Measurements from ENCODE around the gene SYTL1. TPM values are rescaled to one million over a fixed set of nuclear protein-coding genes. Genes with fewer than 3 reads are reported as not detected.

The SYTL1 gene
- polyA plus RNA-seq, 1 donor from 2014 or later, result not detected

DNA sequence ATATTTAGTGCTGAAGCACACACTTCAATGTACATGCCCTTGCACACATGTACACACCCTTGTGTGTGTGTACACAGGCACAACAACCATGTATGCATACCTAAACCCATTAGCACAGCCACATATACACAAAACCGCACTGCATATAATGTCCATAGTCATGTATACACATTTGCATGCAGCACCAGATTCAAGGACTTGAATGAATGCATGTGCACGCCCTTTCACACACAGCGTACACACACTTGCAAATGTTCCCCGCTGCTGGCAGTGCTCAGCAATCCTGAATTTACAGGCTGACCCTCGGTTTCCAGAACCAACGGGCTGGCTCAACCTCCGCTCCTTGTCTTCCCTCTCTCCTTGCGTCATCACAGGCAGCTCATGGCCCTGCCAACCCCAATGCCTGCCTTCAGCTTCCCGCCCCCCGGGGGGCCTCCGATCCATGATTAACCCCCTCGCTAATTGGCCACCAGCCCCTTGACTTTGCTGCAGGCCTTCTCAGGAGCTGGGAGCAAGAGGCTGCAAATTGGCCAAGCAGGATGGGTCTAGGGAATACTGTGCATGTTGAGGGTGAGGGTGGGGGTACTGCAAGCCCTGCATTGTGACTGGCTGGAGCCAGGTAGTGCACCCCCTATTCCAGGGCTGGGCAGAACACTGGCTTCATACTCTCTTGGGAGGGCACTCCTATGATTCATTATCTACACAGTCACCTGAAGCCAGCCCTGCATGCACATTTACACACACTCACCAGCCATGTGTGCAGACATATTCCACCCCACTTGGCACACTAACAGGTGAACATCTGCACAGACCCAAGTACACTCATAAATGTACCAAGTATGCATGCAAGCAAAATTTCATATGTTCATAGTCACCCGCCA lies 58.5 kb downstream of the SYTL1 start:
- H2AFZ ChIP-seq (ENCODE audit: low read depth, low read length), result no peak overlapping the region
- no peaks in the 10 kb centered on the region for H3K36me3 ChIP-seq (ENCODE audit: insufficient read depth, low read length)
- no peaks in the 10 kb centered on the region for H3K79me2 ChIP-seq (replicated peaks; ENCODE audit: insufficient read depth, low read length)
- H3F3A ChIP-seq (ENCODE audit: insufficient read depth, low read length, poor library complexity, severe bottlenecking), result no peaks in the 10 kb centered on the region
- H3K4me2 ChIP-seq (ENCODE audit: low read length), result no peak overlapping the region
- no peaks in the 10 kb centered on the region for H3K9me3 ChIP-seq (ENCODE audit: low read length)
- H3K27me3 ChIP-seq (ENCODE audit: insufficient read depth, low read depth, low read length), result no peaks in the 10 kb centered on the region
- no peaks in the 10 kb centered on the region for H4K20me1 ChIP-seq (ENCODE audit: insufficient read depth)
- no peak overlapping the region for H3K4me3 ChIP-seq (ENCODE audit: low read length)
- TF ChIP-seq EP300 (conservative IDR thresholded peaks at IDR 0.05; ENCODE audit: poor library complexity, severe bottlenecking), result no peak
- TF ChIP-seq, protein P1, sequence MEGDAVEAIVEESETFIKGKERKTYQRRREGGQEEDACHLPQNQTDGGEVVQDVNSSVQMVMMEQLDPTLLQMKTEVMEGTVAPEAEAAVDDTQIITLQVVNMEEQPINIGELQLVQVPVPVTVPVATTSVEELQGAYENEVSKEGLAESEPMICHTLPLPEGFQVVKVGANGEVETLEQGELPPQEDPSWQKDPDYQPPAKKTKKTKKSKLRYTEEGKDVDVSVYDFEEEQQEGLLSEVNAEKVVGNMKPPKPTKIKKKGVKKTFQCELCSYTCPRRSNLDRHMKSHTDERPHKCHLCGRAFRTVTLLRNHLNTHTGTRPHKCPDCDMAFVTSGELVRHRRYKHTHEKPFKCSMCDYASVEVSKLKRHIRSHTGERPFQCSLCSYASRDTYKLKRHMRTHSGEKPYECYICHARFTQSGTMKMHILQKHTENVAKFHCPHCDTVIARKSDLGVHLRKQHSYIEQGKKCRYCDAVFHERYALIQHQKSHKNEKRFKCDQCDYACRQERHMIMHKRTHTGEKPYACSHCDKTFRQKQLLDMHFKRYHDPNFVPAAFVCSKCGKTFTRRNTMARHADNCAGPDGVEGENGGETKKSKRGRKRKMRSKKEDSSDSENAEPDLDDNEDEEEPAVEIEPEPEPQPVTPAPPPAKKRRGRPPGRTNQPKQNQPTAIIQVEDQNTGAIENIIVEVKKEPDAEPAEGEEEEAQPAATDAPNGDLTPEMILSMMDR (IDR thresholded peaks at IDR 0.05; ENCODE audit: poor library complexity, severe bottlenecking), result no peak
- no peak for TF ChIP-seq MXI1 (conservative IDR thresholded peaks at IDR 0.05; ENCODE audit: poor library complexity, severe bottlenecking)
- TF ChIP-seq POLR2AphosphoS5 (IDR thresholded peaks at IDR 0.05), result no peak
- no peak for TF ChIP-seq TAF1 (IDR thresholded peaks at IDR 0.05; ENCODE audit: low read depth)
- no peaks in the 10 kb centered on the region for H3K9me2 ChIP-seq (ENCODE audit: insufficient read depth, low read length)
- H3K9ac ChIP-seq (ENCODE audit: low read length), result peak overlapping the region; percentile 40
- H3K27ac ChIP-seq (ENCODE audit: low read length), result peak overlapping the region; percentile 57

DNA sequence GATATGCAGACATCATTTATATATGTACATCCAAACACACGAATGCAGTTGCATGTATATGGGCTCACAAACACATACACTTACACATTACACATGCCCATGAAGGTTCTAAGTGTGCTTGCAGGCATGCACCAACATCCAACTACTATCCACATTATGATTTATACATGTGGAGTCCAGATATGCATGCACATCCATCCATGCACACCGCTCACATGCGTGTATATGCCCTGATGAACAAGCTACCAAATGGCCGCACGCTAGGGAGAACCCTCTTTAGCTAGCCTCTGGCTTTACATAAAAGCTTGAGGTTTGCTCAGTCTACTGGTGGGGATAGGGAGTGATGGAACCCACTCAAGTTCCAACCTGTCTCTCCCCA lies 59.1 kb downstream of the SYTL1 start:
- TF ChIP-seq SMC3 (conservative IDR thresholded peaks at IDR 0.05; ENCODE audit: poor library complexity), result no peak
- no peak for TF ChIP-seq RAD21 (conservative IDR thresholded peaks at IDR 0.05)
- TF ChIP-seq MXI1 (conservative IDR thresholded peaks at IDR 0.05; ENCODE audit: poor library complexity, severe bottlenecking), result no peak
- TF ChIP-seq POLR2AphosphoS5 (IDR thresholded peaks at IDR 0.05), result no peak
- H3F3A ChIP-seq (ENCODE audit: insufficient read depth, low read length, poor library complexity, severe bottlenecking), result no peaks in the 10 kb centered on the region
- H3K79me2 ChIP-seq (replicated peaks; ENCODE audit: insufficient read depth, low read length), result no peaks in the 10 kb centered on the region
- H3K27me3 ChIP-seq (ENCODE audit: insufficient read depth, low read depth, low read length), result no peaks in the 10 kb centered on the region
- H3K9ac ChIP-seq (ENCODE audit: low read length), result no peak overlapping the region
- H3K27ac ChIP-seq (ENCODE audit: low read length), result no peak overlapping the region
- H3K4me2 ChIP-seq (ENCODE audit: low read length), result no peak overlapping the region
- H4K20me1 ChIP-seq (ENCODE audit: insufficient read depth), result no peaks in the 10 kb centered on the region
- no peak overlapping the region for H3K4me3 ChIP-seq (ENCODE audit: low read length)
- H3K9me2 ChIP-seq (ENCODE audit: insufficient read depth, low read length), result no peaks in the 10 kb centered on the region
- H3K9me3 ChIP-seq (ENCODE audit: low read length), result no peaks in the 10 kb centered on the region
- no peak overlapping the region for H2AFZ ChIP-seq (ENCODE audit: low read depth, low read length)
- H3K36me3 ChIP-seq (ENCODE audit: insufficient read depth, low read length), result no peaks in the 10 kb centered on the region

DNA sequence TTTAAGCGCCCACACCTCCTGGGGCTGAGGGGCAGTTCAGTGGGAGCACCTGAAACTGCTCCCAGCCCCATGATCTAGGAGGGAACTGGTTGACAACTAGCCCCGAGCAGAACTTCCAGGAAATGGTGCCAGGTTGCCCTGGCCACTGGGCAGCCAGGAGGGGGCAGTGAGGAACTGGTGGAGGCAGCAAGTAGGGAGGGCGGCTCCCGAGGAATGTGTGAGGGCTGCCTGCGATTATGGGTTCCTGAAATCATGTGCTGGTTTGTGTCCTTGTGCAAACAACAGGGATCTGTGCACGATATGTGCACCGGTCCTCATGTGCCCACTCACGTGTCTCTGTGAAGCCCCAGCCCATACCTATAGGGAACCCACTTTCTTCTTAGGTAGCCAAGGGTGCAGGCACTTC lies 60.5 kb downstream of the SYTL1 start:
- Histone ChIP-seq H3K9me3 (ENCODE audit: low read length) (no peaks in the 10 kb centered on the region), H2AFZ (ENCODE audit: low read depth, low read length) (no peak overlapping the region), H3K27ac (ENCODE audit: low read length) (no peak overlapping the region), H3K4me2 (ENCODE audit: low read length) (no peak overlapping the region), H3K9ac (ENCODE audit: low read length) (no peak overlapping the region), H3K4me3 (ENCODE audit: low read length) (no peak overlapping the region), H3K9me2 (ENCODE audit: insufficient read depth, low read length) (no peaks in the 10 kb centered on the region), H3K27me3 (ENCODE audit: insufficient read depth, low read depth, low read length) (no peaks in the 10 kb centered on the region), H3F3A (ENCODE audit: insufficient read depth, low read length, poor library complexity, severe bottlenecking) (no peaks in the 10 kb centered on the region), H3K36me3 (ENCODE audit: insufficient read depth, low read length) (no peaks in the 10 kb centered on the region), H4K20me1 (ENCODE audit: insufficient read depth) (no peaks in the 10 kb centered on the region), H3K79me2 (replicated peaks; ENCODE audit: insufficient read depth, low read length) (no peaks in the 10 kb centered on the region)
- no peak for TF ChIP-seq RAD21 (conservative IDR thresholded peaks at IDR 0.05)
- no peak for TF ChIP-seq POLR2AphosphoS5 (IDR thresholded peaks at IDR 0.05)
- TF ChIP-seq, protein P2, sequence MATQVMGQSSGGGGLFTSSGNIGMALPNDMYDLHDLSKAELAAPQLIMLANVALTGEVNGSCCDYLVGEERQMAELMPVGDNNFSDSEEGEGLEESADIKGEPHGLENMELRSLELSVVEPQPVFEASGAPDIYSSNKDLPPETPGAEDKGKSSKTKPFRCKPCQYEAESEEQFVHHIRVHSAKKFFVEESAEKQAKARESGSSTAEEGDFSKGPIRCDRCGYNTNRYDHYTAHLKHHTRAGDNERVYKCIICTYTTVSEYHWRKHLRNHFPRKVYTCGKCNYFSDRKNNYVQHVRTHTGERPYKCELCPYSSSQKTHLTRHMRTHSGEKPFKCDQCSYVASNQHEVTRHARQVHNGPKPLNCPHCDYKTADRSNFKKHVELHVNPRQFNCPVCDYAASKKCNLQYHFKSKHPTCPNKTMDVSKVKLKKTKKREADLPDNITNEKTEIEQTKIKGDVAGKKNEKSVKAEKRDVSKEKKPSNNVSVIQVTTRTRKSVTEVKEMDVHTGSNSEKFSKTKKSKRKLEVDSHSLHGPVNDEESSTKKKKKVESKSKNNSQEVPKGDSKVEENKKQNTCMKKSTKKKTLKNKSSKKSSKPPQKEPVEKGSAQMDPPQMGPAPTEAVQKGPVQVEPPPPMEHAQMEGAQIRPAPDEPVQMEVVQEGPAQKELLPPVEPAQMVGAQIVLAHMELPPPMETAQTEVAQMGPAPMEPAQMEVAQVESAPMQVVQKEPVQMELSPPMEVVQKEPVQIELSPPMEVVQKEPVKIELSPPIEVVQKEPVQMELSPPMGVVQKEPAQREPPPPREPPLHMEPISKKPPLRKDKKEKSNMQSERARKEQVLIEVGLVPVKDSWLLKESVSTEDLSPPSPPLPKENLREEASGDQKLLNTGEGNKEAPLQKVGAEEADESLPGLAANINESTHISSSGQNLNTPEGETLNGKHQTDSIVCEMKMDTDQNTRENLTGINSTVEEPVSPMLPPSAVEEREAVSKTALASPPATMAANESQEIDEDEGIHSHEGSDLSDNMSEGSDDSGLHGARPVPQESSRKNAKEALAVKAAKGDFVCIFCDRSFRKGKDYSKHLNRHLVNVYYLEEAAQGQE (IDR thresholded peaks at IDR 0.05; ENCODE audit: borderline replicate concordance), result no peak
- no peak for TF ChIP-seq EP300 (conservative IDR thresholded peaks at IDR 0.05; ENCODE audit: poor library complexity, severe bottlenecking)
- no peak for TF ChIP-seq TAF1 (IDR thresholded peaks at IDR 0.05; ENCODE audit: low read depth)
- no peak for TF ChIP-seq SMC3 (conservative IDR thresholded peaks at IDR 0.05; ENCODE audit: poor library complexity)
- TF ChIP-seq MXI1 (conservative IDR thresholded peaks at IDR 0.05; ENCODE audit: poor library complexity, severe bottlenecking), result no peak
- no peak for TF ChIP-seq EZH2 (IDR thresholded peaks at IDR 0.05; ENCODE audit: borderline replicate concordance, insufficient read depth, low read length, poor library complexity, severe bottlenecking)
- TF ChIP-seq, protein P1 (IDR thresholded peaks at IDR 0.05; ENCODE audit: poor library complexity, severe bottlenecking), result no peak

Measured in neural cell (in vitro differentiated cells).